SU-DHL-6 (cell line): Measurements from ENCODE around the gene CLDN1.

Source experiments
- CTCF ChIP-seq: fragments of 200-600 bp; sonication (generic); IDR thresholded peaks from one replicate; pipeline ENCODE4 v1.5.1; 2017; ENCODE audit warnings: antibody characterized with exemption, mild to moderate bottlenecking, low read length, moderate library complexity; ENCODE audit not compliant: insufficient read depth, poor library complexity, severe bottlenecking
- EZH2phosphoT487 ChIP-seq: fragments of 200-600 bp; sonication (generic), shearing (Covaris generic); conservative IDR thresholded peaks from 2 replicates; pipeline ENCODE4 v1.6.1; 2018; ENCODE audit warnings: mild to moderate bottlenecking, antibody characterized with exemption, low read length, moderate library complexity, mixed read lengths

GRCh38 chr3:190330936-190331734 is 8.9 kb upstream of the CLDN1 start:
- no peak for TF ChIP-seq CTCF
- no peak for TF ChIP-seq EZH2phosphoT487
